ENCODE measurements around the gene TSEN2.

The TSEN2 gene

GRCh38 chr3:12566976-12567375, 82.7 kb downstream of the TSEN2 start:
- H3K4me3 ChIP-seq (ENCODE audit: low read length), result no peak overlapping the region
- no peak for DNase-seq (ENCODE audit: low read depth, low spot score)

- no peak for DNase-seq (ENCODE audit: low read depth, low spot score)
- no peak overlapping the region for H3K4me3 ChIP-seq (ENCODE audit: low read length)
Measured at GRCh38 chr3:12568747-12569146, 84.5 kb downstream of the TSEN2 start.

- no peak overlapping the region for H3K4me3 ChIP-seq (ENCODE audit: low read length)
- no peak for DNase-seq (ENCODE audit: low read depth, low spot score)
Measured at GRCh38 chr3:12569836-12570235, 85.6 kb downstream of the TSEN2 start.

GRCh38 chr3:12571986-12572385, 87.7 kb downstream of the TSEN2 start:
- DNase-seq (ENCODE audit: low read depth, low spot score), result no peak

GRCh38 chr3:12574131-12574530, 89.9 kb downstream of the TSEN2 start:
- H3K4me3 ChIP-seq (ENCODE audit: low read length), result no peak overlapping the region

More at GRCh38 chr3:12571986-12572385, 87.7 kb downstream of the TSEN2 start:
- H3K4me3 ChIP-seq (ENCODE audit: low read length), result no peak overlapping the region

GRCh38 chr3:12574661-12575060, 90.4 kb downstream of the TSEN2 start:
- no peak for DNase-seq (ENCODE audit: low read depth, low spot score)
- no peak overlapping the region for H3K4me3 ChIP-seq (ENCODE audit: low read length)

More at GRCh38 chr3:12574131-12574530, 89.9 kb downstream of the TSEN2 start:
- DNase-seq (ENCODE audit: low read depth, low spot score), result no peak

- no peak for DNase-seq (ENCODE audit: low read depth, low spot score)
- no peak overlapping the region for H3K4me3 ChIP-seq (ENCODE audit: low read length)
Measured at GRCh38 chr3:12577379-12577778, 93.1 kb downstream of the TSEN2 start.

GRCh38 chr3:12578742-12579141, 94.5 kb downstream of the TSEN2 start:
- no peak for DNase-seq (ENCODE audit: low read depth, low spot score)
- no peak overlapping the region for H3K4me3 ChIP-seq (ENCODE audit: low read length)

GRCh38 chr3:12579456-12579855, 95.2 kb downstream of the TSEN2 start:
- H3K4me3 ChIP-seq (ENCODE audit: low read length), result no peak overlapping the region
- DNase-seq (ENCODE audit: low read depth, low spot score), result no peak

- DNase-seq (ENCODE audit: low read depth, low spot score), result no peak
- H3K4me3 ChIP-seq (ENCODE audit: low read length), result no peak overlapping the region
Measured at GRCh38 chr3:12579905-12580304, 95.6 kb downstream of the TSEN2 start.

GRCh38 chr3:12582730-12583129, 98.5 kb downstream of the TSEN2 start:
- no peak overlapping the region for H3K4me3 ChIP-seq (ENCODE audit: low read length)
- DNase-seq (ENCODE audit: low read depth, low spot score), result no peak
